Liver (tissue), 3 donors: ENCODE measurements around the gene SMYD3.

Source experiments
- EGR1 ChIP-seq, 2 donors: IDR thresholded peaks; 2 replicates each; pipeline ENCODE4 v1.6.1; 2016 to 2018; ENCODE audit warnings: antibody characterized with exemption in 2 of 2, low read depth in 2 of 2
- FOXA1 ChIP-seq: IDR thresholded peaks from 2 replicates; pipeline ENCODE4 v1.6.1; 2016; ENCODE audit warnings: antibody characterized with exemption
- GABPA ChIP-seq, 2 donors: IDR thresholded peaks in 1 of 2; conservative IDR thresholded peaks in 1 of 2; 2 replicates each; pipeline ENCODE4 v1.6.1; 2016; ENCODE audit warnings: antibody characterized with exemption in 2 of 2, mild to moderate bottlenecking in 1 of 2, moderate library complexity in 1 of 2
- TAF1 ChIP-seq: conservative IDR thresholded peaks from 2 replicates; pipeline ENCODE4 v1.6.1; 2016; ENCODE audit warnings: antibody characterized with exemption, mild to moderate bottlenecking
- TF ChIP-seq, protein P1 (sequence below): fragments of 150-350 bp; IDR thresholded peaks from 2 replicates; pipeline ENCODE4 v1.5.1; 2017; ENCODE audit warnings: improper control_type of control experiment, low read depth, low read length; ENCODE audit not compliant: missing input control
- TF ChIP-seq, protein P2 (sequence below): IDR thresholded peaks from 2 replicates; pipeline ENCODE4 v1.6.1; 2016; ENCODE audit warnings: antibody characterized with exemption, mild to moderate bottlenecking
- donor health status: healthy.
- donor health status: healthy.

DNA sequence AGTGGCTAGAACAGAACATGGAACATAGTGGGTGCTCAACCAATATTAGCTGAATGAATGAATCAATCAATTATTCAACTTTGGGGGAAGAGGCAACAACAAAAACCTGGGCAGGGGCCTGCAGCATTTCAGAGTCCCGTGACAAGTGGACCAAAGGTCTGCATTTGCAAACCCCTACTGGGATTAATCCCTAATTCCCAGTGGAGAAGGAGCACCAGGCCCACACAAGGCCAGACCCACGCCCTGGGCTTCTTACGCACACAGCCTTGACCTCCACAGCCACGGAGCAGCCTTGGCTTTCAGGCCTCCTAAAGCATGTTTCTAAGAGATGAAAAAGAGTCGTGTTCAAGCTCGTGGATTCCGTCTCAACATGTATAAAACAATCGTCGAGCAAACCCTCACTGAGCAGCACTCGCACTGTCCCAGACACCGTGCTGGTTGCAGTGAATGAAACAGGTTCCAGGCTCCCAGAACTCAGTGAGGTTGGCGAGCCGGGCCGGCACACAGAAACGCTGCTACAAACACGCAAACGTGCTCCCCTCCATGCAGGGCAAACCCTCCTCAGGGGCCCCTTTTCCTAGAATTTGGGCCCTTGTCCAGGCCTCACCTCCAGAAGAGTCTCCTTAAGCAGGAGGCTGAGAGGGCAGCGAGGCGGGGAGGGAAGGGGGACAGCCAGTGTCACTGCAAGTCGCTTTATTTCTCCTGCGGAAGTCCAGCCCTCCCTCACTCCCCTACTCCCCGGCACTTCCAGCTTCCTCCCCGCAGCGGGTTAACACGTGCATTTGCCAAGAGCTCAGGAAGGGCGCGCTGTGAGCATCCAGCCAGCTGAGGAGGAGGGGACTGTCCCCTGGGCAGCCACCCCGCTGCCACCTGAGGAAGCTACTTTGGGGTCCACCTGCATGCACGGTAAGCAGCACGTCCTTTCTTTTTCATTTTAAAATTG is 795.8 kb downstream of the SMYD3 start:
- TF ChIP-seq, protein P1, sequence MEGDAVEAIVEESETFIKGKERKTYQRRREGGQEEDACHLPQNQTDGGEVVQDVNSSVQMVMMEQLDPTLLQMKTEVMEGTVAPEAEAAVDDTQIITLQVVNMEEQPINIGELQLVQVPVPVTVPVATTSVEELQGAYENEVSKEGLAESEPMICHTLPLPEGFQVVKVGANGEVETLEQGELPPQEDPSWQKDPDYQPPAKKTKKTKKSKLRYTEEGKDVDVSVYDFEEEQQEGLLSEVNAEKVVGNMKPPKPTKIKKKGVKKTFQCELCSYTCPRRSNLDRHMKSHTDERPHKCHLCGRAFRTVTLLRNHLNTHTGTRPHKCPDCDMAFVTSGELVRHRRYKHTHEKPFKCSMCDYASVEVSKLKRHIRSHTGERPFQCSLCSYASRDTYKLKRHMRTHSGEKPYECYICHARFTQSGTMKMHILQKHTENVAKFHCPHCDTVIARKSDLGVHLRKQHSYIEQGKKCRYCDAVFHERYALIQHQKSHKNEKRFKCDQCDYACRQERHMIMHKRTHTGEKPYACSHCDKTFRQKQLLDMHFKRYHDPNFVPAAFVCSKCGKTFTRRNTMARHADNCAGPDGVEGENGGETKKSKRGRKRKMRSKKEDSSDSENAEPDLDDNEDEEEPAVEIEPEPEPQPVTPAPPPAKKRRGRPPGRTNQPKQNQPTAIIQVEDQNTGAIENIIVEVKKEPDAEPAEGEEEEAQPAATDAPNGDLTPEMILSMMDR, result no peak
- TF ChIP-seq EGR1 (IDR thresholded peaks at IDR 0.05; ENCODE audit: low read depth in 2 of 2) (no peak), GABPA (IDR thresholded peaks at IDR 0.05 in 1 of 2, conservative IDR thresholded peaks at IDR 0.05 in 1 of 2) (no peak), TAF1 (no peak), FOXA1 (no peak)
- TF ChIP-seq, protein P2, sequence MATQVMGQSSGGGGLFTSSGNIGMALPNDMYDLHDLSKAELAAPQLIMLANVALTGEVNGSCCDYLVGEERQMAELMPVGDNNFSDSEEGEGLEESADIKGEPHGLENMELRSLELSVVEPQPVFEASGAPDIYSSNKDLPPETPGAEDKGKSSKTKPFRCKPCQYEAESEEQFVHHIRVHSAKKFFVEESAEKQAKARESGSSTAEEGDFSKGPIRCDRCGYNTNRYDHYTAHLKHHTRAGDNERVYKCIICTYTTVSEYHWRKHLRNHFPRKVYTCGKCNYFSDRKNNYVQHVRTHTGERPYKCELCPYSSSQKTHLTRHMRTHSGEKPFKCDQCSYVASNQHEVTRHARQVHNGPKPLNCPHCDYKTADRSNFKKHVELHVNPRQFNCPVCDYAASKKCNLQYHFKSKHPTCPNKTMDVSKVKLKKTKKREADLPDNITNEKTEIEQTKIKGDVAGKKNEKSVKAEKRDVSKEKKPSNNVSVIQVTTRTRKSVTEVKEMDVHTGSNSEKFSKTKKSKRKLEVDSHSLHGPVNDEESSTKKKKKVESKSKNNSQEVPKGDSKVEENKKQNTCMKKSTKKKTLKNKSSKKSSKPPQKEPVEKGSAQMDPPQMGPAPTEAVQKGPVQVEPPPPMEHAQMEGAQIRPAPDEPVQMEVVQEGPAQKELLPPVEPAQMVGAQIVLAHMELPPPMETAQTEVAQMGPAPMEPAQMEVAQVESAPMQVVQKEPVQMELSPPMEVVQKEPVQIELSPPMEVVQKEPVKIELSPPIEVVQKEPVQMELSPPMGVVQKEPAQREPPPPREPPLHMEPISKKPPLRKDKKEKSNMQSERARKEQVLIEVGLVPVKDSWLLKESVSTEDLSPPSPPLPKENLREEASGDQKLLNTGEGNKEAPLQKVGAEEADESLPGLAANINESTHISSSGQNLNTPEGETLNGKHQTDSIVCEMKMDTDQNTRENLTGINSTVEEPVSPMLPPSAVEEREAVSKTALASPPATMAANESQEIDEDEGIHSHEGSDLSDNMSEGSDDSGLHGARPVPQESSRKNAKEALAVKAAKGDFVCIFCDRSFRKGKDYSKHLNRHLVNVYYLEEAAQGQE, result no peak
